Measurements from ENCODE around the gene TMEM178B. TPM values are rescaled to one million over a fixed set of nuclear protein-coding genes. Genes with fewer than 3 reads are reported as not detected.

The TMEM178B gene
- total RNA-seq, 1 donor from 2014 or later: 19.7 TPM

DNA sequence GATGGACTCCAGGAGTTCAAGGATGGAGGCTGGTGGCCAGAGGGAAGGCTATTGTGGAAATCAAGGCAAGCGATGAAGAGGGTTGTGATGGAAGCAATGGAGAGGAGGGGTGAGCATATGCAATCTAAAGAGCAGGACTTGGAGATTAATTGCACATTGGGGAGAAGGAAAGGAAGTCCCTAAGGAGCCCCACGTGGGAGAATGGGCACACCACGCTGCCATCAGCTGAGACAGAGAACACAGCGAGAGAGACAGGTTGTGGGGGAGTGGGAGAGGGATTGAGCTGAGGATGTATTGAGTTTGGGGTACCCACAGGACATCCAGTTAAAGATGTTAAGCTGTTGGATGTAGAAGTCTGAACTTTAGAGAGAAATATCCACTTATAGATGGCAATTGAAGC, 73.6 kb downstream of the TMEM178B start:
- no peak overlapping the region for H3K4me3 Mint-ChIP-seq
- TF ChIP-seq, protein P1, sequence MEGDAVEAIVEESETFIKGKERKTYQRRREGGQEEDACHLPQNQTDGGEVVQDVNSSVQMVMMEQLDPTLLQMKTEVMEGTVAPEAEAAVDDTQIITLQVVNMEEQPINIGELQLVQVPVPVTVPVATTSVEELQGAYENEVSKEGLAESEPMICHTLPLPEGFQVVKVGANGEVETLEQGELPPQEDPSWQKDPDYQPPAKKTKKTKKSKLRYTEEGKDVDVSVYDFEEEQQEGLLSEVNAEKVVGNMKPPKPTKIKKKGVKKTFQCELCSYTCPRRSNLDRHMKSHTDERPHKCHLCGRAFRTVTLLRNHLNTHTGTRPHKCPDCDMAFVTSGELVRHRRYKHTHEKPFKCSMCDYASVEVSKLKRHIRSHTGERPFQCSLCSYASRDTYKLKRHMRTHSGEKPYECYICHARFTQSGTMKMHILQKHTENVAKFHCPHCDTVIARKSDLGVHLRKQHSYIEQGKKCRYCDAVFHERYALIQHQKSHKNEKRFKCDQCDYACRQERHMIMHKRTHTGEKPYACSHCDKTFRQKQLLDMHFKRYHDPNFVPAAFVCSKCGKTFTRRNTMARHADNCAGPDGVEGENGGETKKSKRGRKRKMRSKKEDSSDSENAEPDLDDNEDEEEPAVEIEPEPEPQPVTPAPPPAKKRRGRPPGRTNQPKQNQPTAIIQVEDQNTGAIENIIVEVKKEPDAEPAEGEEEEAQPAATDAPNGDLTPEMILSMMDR (conservative IDR thresholded peaks at IDR 0.05): no peak
- peaks cover 3% of the 10 kb centered on the region for H3K36me3 Mint-ChIP-seq (ENCODE audit: low read depth)
- no peak overlapping the region for H3K27ac Mint-ChIP-seq (ENCODE audit: unreplicated experiment)
- H3K9me3 Mint-ChIP-seq: no peaks in the 10 kb centered on the region
- H3K4me1 Mint-ChIP-seq: peaks cover 20% of the 10 kb centered on the region
- DNase-seq (ENCODE audit: low read depth, low spot score): no peak
- no peaks in the 10 kb centered on the region for H3K27me3 Mint-ChIP-seq (ENCODE audit: low read depth)

DNA sequence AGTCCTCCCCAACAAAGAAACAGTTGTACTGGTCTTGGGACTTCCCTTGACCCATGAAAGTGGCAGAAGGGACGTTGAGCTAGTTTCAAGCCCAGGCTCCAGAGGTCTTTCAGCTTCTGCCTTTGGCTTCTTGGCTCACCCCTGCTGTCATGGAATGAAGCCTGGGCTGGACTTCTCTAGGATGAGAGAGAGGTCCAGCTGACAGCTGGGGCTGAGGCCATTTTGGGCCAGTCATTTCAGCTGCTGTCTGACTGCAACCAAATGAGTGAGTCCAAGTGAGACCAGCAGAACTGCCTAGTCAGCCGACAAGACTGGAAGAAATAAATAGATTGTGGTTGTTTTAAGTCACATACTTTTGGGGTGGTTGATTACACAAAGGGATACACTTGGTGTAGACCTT, 76.6 kb downstream of the TMEM178B start:
- DNase-seq (ENCODE audit: low read depth, low spot score): no peak
- H3K4me1 Mint-ChIP-seq: peaks cover 8% of the 10 kb centered on the region
- TF ChIP-seq, protein P1 (conservative IDR thresholded peaks at IDR 0.05): no peak
- H3K4me3 Mint-ChIP-seq: no peak overlapping the region
- no peaks in the 10 kb centered on the region for H3K36me3 Mint-ChIP-seq (ENCODE audit: low read depth)
- no peak overlapping the region for H3K27ac Mint-ChIP-seq (ENCODE audit: unreplicated experiment)
- H3K9me3 Mint-ChIP-seq: no peaks in the 10 kb centered on the region
- H3K27me3 Mint-ChIP-seq (ENCODE audit: low read depth): no peaks in the 10 kb centered on the region

DNA sequence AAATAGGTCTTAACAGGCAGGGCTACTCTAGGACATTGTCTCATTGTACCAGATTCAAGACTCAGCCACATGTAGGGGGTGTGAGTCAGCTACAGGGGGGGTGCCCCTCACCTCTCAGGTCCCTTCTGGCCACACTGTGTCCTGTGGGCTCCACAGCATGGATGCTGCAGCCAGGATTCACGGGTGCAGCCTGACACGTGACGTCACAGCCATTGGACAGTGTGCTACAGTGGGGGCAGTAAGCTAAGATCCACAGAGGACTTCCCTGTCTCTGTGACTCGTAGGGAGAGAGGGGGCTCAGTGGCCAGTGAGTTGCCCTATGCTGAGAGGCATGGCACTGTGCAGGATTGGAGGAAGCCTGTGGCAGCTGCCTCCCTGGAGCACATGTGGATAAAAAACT, 77.9 kb downstream of the TMEM178B start:
- no peaks in the 10 kb centered on the region for H3K9me3 Mint-ChIP-seq

DNA sequence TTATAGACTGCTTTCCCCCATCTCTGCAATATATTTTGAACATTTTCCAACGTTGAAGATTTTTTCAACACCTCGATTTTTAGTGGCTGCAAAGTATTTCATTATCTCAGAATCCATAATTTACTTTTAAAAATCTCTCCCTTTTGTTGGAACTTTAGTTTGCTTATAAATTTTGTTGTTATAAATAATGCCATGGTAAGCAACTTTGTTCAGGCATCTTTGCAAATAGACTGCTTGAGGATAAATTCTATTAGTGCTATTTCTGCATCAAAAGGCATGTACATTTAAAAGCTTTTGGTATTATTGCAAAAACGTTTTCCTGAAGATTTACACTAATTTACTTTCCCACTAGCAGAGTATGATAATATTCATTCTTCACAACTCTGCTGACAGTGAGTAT, 79.4 kb downstream of the TMEM178B start:
- H3K4me1 Mint-ChIP-seq: peaks cover 14% of the 10 kb centered on the region
- TF ChIP-seq, protein P1 (conservative IDR thresholded peaks at IDR 0.05): no peak
- no peak for DNase-seq (ENCODE audit: low read depth, low spot score)
- no peaks in the 10 kb centered on the region for H3K9me3 Mint-ChIP-seq
- no peaks in the 10 kb centered on the region for H3K36me3 Mint-ChIP-seq (ENCODE audit: low read depth)
- H3K27me3 Mint-ChIP-seq (ENCODE audit: low read depth): no peaks in the 10 kb centered on the region
- no peak overlapping the region for H3K27ac Mint-ChIP-seq (ENCODE audit: unreplicated experiment)
- no peak overlapping the region for H3K4me3 Mint-ChIP-seq

More for the DNA sequence above, 77.9 kb downstream of the TMEM178B start:
- peaks cover 4% of the 10 kb centered on the region for H3K4me1 Mint-ChIP-seq
- H3K36me3 Mint-ChIP-seq (ENCODE audit: low read depth): no peaks in the 10 kb centered on the region
- TF ChIP-seq, protein P1 (conservative IDR thresholded peaks at IDR 0.05): no peak
- H3K4me3 Mint-ChIP-seq: no peak overlapping the region
- no peak overlapping the region for H3K27ac Mint-ChIP-seq (ENCODE audit: unreplicated experiment)
- no peak for DNase-seq (ENCODE audit: low read depth, low spot score)
- H3K27me3 Mint-ChIP-seq (ENCODE audit: low read depth): no peaks in the 10 kb centered on the region

DNA sequence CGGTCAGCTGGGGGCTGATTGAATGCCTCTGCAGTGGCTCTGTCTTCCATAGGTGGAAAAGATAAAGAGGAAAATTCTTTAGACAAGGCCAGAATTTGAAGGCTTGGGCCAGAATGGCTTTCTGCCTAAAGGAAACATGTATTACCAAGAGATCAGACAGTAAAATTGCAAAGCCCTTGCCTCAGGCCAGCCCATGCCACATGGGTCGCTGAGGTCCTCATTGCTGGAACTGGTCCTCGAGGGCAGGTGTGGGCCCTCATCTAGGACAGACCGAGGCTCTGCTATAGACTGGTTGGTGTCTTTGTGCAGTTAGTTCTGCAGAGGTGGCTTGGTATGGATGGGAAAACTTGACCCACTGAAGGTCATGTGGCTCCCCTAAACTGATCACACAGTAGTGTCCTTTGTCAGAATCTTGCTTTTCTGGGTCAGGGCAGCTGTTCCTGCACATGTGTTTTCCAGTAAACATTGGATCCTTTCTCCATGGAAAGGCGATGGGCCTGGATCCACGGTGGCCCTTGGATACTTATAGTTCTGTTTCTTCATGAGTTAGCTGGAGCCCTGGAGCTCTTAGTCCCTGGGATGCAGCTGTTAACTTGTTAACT, 80.4 kb downstream of the TMEM178B start:
- no peak for DNase-seq (ENCODE audit: low read depth, low spot score)
- H3K27ac Mint-ChIP-seq (ENCODE audit: unreplicated experiment): no peak overlapping the region
- no peaks in the 10 kb centered on the region for H3K36me3 Mint-ChIP-seq (ENCODE audit: low read depth)
- H3K27me3 Mint-ChIP-seq (ENCODE audit: low read depth): no peaks in the 10 kb centered on the region
- no peak overlapping the region for H3K4me3 Mint-ChIP-seq
- TF ChIP-seq, protein P1 (conservative IDR thresholded peaks at IDR 0.05): no peak
- H3K9me3 Mint-ChIP-seq: no peaks in the 10 kb centered on the region
- H3K4me1 Mint-ChIP-seq: peaks cover 24% of the 10 kb centered on the region
